D721Med (cell line): Measurements from ENCODE around the gene AGRN.

Experiments
- DNase-seq: peaks from one replicate; pipeline ENCODE4 v3.0.0; 2011; ENCODE audit warnings: low spot score; ENCODE audit not compliant: insufficient read length
- FAIRE-seq: peaks from 2 replicates; lab custom pipeline; 2011; peaks lifted over from hg19 to GRCh38; lab: Jason Lieb, UNC
- CTCF ChIP-seq: IDR thresholded peaks from 2 replicates; pipeline ENCODE4 v1.5.1; 2012; ENCODE audit warnings: mild to moderate bottlenecking, control low read depth; ENCODE audit not compliant: insufficient read depth; ENCODE audit errors: missing control alignments

The AGRN gene

GRCh38 chr1:1069711-1070676 is 50.1 kb downstream of the AGRN start:
- no peak for TF ChIP-seq CTCF
- FAIRE-seq, result no peak
- no peak for DNase-seq

GRCh38 chr1:1071486-1072298 is 51.8 kb downstream of the AGRN start:
- TF ChIP-seq CTCF, result no peak
- no peak for DNase-seq
- no peak for FAIRE-seq

- FAIRE-seq (no peak), DNase-seq (no peak)
- no peak for TF ChIP-seq CTCF
Observed at GRCh38 chr1:1072299-1072848, 52.5 kb downstream of the AGRN start.

- FAIRE-seq (no peak), DNase-seq (no peak)
- TF ChIP-seq CTCF, result no peak
Observed at GRCh38 chr1:1072849-1073742, 53.2 kb downstream of the AGRN start.

- TF ChIP-seq CTCF, result no peak
- FAIRE-seq (no peak), DNase-seq (no peak)
Observed at GRCh38 chr1:1073743-1074587, 54.0 kb downstream of the AGRN start, which contains the start of gene RNF223. Gene RNF223 (minus strand): TSS chr1:1074306. CDS start chr1:1072566, 1,740 bp downstream.
